Fibroblast of mammary gland (primary cell): ENCODE data around the gene HAUS2.

Experiments
- DNase-seq: peaks from one replicate; pipeline ENCODE4 v3.0.0-alpha.2; 2010; ENCODE audit warnings: low read depth
- H3K4me3 ChIP-seq: 2 replicates; pipeline ENCODE4 v1.5.1; 2011; ENCODE audit warnings: low read depth, mild to moderate bottlenecking, low read length, moderate library complexity; ENCODE audit not compliant: control insufficient read depth
- TF ChIP-seq, protein P1 (sequence below): conservative IDR thresholded peaks from 2 replicates; pipeline ENCODE4 v1.5.1; 2011; ENCODE audit warnings: low read depth, low read length, inconsistent platforms; ENCODE audit not compliant: control insufficient read depth, insufficient read depth

HAUS2 gene

GRCh38 chr15:42508263-42508690, 40.4 kb upstream of the HAUS2 start:
- TF ChIP-seq, protein P1, sequence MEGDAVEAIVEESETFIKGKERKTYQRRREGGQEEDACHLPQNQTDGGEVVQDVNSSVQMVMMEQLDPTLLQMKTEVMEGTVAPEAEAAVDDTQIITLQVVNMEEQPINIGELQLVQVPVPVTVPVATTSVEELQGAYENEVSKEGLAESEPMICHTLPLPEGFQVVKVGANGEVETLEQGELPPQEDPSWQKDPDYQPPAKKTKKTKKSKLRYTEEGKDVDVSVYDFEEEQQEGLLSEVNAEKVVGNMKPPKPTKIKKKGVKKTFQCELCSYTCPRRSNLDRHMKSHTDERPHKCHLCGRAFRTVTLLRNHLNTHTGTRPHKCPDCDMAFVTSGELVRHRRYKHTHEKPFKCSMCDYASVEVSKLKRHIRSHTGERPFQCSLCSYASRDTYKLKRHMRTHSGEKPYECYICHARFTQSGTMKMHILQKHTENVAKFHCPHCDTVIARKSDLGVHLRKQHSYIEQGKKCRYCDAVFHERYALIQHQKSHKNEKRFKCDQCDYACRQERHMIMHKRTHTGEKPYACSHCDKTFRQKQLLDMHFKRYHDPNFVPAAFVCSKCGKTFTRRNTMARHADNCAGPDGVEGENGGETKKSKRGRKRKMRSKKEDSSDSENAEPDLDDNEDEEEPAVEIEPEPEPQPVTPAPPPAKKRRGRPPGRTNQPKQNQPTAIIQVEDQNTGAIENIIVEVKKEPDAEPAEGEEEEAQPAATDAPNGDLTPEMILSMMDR: peak; percentile 9
- H3K4me3 ChIP-seq: no peak overlapping the region
- DNase-seq: peak; percentile 74

DNA sequence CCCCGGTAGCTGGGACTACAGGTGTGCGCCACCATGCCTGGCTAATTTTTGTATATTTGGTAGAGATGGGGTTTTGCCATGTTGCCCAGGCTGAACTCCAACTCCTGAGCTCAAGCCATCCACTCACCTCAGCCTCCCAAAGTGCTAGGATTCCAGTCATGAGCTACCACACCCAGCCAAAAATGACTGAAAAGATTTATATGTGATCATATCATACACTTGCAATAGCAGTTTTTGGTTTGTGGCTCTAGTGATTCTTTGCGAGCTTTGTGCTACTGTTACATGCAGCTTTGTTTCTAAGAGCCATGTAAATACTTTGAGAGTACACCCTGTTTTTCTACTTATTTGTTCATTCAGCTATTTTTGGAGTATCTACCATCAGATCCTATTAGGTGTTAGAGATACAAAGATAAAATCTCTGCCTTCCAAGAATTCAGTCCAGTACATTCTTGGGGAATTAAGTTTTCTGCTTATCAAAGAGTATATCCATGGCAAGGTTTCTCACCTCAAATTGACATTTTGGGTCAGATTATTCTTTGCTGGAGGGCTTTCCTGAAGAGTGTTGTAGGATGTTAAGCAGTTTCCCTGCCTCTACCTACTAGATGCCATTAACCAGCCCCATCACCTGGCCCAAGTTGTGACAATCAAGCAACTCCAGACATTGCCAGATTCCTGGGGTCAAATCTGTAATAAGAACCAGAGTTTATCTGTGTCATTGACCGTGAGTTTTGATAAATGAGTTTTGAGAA, 38.2 kb upstream of the HAUS2 start:
- TF ChIP-seq, protein P1: no peak
- peak; percentile 1 for DNase-seq
- no peak overlapping the region for H3K4me3 ChIP-seq

GRCh38 chr15:42511007-42511391, 37.6 kb upstream of the HAUS2 start:
- peak; percentile 72 for DNase-seq
- TF ChIP-seq, protein P1: no peak
- no peak overlapping the region for H3K4me3 ChIP-seq

DNA sequence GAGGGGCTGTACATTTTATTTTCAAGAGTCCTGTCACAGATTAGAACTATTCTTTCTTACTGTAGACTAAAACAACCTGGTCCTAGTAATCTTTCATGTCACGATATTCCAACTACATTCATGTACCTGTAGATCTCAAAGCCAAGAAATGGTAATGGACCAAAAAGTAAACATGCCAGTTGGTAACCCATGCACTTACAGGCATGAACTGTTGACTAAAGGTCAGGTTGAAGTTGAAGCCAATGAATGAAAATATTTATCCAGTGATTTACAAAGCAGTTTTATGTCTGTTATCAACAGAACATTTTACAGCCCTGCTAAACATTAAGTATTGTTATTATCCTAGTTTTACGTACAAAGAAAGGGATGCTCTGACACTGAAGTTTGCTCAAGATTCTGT, 25.3 kb upstream of the HAUS2 start:
- TF ChIP-seq, protein P1: no peak
- DNase-seq: no peak
- H3K4me3 ChIP-seq: no peak overlapping the region

- H3K4me3 ChIP-seq: no peak overlapping the region
- TF ChIP-seq, protein P1: no peak
- DNase-seq: no peak
Measured at GRCh38 chr15:42528970-42529369, 19.7 kb upstream of the HAUS2 start.

DNA sequence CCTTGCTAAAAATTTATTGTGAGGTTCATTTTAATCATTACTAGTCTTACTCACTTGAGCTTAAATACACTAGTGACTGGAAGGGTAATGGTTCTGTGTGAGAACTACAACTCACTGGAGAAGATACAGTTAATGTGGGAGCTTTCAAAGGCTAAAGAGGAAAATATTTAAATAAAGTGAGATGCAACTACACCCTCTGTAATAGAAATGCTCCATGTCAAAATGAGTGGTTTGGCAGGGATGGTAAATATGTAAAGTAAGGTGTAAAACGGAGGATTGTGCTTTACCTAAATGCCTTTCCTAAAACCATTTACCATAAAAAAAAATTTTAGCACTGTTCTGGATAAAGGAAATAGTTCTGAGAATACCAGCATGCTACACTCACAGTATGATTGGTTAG, 15.4 kb upstream of the HAUS2 start:
- DNase-seq: no peak
- TF ChIP-seq, protein P1: no peak

More for the DNA sequence above, 15.4 kb upstream of the HAUS2 start:
- no peak overlapping the region for H3K4me3 ChIP-seq
